ENCODE data around the gene CCDC7. TPM values are rescaled to one million over a fixed set of nuclear protein-coding genes. Genes with fewer than 3 reads are reported as not detected.

CCDC7 gene
- total and polyA plus RNA-seq, 10 of the 15 experiments (the other 5 are each of a cell fraction or from before 2014, with no cell fraction given) = 1.8 to 5.6 (median 3.4) TPM

DNA sequence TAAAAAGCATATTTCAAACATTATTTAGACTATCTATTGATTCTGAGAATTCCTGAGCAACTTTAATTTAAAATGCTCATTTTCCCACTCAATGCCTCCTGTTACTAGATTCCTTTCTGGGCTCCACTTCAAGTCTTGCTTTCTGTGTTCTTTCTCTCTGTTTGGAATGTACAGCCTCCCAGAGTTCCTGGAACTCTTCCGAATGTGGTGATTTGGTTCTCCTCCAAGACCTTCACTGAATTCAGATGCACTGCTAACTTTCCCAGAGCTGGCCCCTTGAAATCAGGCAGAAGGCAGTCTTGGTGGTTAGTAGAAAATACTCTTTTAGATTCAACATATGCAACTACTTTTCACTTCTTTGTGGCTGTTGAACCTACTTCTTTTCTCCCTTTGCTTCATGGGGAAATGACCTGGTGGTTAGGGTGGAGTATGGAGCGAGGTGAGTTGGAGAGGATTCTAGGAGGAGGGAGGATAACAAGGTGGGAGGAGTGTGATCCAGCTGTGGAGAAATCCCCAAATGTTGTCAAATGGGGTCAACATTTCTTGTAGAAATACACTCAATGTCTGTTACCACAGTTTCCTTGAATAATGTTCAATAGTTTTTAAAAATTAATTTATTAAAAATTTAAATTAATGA, 27.9 kb upstream of the CCDC7 start:
- no peaks in the 10 kb centered on the region for H3K79me2 ChIP-seq (ENCODE audit: control insufficient read depth, insufficient read depth, low read length)
- ChIA-PET RAD21 (ENCODE audit: unreplicated experiment) (no interaction called here), SMC1A (ENCODE audit: uncharacterized antibody, unreplicated experiment) (no interaction called here), CTCF (no interaction called here), POLR2A (no interaction called here)
- DNase-seq (ENCODE audit: low read depth, low spot score) = no peak
- peaks cover 2% of the 10 kb centered on the region; the same call in 1 of the 3 replicates for H3K9me3 ChIP-seq (replicated peaks; ENCODE audit: control insufficient read depth, insufficient read depth, low read length)
- ATAC-seq = no peak
- H3K4me3 ChIP-seq = no peak overlapping the region
- no peak for FAIRE-seq
- H3K36me3 ChIP-seq (ENCODE audit: control insufficient read depth in 2 of 2, insufficient read depth in 2 of 2, low read length in 1 of 2) = no peaks in the 10 kb centered on the region
- no peaks in the 10 kb centered on the region for H3K4me1 ChIP-seq (ENCODE audit: control insufficient read depth, insufficient read depth, low read length)
- no peak for TF ChIP-seq RCOR1 (conservative IDR thresholded peaks at IDR 0.05; ENCODE audit: low read depth, low read length)
- TF ChIP-seq ATF3 (IDR thresholded peaks at IDR 0.05; ENCODE audit: borderline replicate concordance, extremely low read depth, low read depth, low read length) = no peak
- TF ChIP-seq, protein P1, sequence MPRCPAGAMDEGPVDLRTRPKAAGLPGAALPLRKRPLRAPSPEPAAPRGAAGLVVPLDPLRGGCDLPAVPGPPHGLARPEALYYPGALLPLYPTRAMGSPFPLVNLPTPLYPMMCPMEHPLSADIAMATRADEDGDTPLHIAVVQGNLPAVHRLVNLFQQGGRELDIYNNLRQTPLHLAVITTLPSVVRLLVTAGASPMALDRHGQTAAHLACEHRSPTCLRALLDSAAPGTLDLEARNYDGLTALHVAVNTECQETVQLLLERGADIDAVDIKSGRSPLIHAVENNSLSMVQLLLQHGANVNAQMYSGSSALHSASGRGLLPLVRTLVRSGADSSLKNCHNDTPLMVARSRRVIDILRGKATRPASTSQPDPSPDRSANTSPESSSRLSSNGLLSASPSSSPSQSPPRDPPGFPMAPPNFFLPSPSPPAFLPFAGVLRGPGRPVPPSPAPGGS (IDR thresholded peaks at IDR 0.05; ENCODE audit: borderline replicate concordance, insufficient read depth, low read depth, low read length, poor library complexity, severe bottlenecking) = no peak
- TF ChIP-seq ZNF24 (IDR thresholded peaks at IDR 0.05) = no peak
- TF ChIP-seq, protein P2, sequence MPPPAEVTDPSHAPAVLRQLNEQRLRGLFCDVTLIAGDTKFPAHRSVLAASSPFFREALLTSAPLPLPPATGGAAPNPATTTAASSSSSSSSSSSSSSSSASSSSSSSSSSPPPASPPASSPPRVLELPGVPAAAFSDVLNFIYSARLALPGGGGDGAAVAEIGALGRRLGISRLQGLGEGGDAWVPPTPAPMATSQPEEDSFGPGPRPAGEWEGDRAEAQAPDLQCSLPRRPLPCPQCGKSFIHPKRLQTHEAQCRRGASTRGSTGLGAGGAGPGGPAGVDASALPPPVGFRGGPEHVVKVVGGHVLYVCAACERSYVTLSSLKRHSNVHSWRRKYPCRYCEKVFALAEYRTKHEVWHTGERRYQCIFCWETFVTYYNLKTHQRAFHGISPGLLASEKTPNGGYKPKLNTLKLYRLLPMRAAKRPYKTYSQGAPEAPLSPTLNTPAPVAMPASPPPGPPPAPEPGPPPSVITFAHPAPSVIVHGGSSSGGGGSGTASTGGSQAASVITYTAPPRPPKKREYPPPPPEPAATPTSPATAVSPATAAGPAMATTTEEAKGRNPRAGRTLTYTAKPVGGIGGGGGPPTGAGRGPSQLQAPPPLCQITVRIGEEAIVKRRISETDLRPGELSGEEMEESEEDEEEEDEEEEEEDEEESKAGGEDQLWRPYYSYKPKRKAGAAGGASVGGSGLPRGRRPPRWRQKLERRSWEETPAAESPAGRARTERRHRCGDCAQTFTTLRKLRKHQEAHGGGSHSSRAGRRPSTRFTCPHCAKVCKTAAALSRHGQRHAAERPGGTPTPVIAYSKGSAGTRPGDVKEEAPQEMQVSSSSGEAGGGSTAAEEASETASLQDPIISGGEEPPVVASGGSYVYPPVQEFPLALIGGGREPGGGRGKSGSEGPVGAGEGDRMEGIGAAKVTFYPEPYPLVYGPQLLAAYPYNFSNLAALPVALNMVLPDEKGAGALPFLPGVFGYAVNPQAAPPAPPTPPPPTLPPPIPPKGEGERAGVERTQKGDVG (CRISPR knock-in tag; IDR thresholded peaks at IDR 0.05) = no peak
- TF ChIP-seq CREM (IDR thresholded peaks at IDR 0.05; ENCODE audit: low read depth) = no peak
- TF ChIP-seq, protein P3, sequence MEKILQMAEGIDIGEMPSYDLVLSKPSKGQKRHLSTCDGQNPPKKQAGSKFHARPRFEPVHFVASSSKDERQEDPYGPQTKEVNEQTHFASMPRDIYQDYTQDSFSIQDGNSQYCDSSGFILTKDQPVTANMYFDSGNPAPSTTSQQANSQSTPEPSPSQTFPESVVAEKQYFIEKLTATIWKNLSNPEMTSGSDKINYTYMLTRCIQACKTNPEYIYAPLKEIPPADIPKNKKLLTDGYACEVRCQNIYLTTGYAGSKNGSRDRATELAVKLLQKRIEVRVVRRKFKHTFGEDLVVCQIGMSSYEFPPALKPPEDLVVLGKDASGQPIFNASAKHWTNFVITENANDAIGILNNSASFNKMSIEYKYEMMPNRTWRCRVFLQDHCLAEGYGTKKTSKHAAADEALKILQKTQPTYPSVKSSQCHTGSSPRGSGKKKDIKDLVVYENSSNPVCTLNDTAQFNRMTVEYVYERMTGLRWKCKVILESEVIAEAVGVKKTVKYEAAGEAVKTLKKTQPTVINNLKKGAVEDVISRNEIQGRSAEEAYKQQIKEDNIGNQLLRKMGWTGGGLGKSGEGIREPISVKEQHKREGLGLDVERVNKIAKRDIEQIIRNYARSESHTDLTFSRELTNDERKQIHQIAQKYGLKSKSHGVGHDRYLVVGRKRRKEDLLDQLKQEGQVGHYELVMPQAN (conservative IDR thresholded peaks at IDR 0.05) = no peak
- TF ChIP-seq, protein P4, sequence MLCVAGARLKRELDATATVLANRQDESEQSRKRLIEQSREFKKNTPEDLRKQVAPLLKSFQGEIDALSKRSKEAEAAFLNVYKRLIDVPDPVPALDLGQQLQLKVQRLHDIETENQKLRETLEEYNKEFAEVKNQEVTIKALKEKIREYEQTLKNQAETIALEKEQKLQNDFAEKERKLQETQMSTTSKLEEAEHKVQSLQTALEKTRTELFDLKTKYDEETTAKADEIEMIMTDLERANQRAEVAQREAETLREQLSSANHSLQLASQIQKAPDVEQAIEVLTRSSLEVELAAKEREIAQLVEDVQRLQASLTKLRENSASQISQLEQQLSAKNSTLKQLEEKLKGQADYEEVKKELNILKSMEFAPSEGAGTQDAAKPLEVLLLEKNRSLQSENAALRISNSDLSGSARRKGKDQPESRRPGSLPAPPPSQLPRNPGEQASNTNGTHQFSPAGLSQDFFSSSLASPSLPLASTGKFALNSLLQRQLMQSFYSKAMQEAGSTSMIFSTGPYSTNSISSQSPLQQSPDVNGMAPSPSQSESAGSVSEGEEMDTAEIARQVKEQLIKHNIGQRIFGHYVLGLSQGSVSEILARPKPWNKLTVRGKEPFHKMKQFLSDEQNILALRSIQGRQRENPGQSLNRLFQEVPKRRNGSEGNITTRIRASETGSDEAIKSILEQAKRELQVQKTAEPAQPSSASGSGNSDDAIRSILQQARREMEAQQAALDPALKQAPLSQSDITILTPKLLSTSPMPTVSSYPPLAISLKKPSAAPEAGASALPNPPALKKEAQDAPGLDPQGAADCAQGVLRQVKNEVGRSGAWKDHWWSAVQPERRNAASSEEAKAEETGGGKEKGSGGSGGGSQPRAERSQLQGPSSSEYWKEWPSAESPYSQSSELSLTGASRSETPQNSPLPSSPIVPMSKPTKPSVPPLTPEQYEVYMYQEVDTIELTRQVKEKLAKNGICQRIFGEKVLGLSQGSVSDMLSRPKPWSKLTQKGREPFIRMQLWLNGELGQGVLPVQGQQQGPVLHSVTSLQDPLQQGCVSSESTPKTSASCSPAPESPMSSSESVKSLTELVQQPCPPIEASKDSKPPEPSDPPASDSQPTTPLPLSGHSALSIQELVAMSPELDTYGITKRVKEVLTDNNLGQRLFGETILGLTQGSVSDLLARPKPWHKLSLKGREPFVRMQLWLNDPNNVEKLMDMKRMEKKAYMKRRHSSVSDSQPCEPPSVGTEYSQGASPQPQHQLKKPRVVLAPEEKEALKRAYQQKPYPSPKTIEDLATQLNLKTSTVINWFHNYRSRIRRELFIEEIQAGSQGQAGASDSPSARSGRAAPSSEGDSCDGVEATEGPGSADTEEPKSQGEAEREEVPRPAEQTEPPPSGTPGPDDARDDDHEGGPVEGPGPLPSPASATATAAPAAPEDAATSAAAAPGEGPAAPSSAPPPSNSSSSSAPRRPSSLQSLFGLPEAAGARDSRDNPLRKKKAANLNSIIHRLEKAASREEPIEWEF (IDR thresholded peaks at IDR 0.05; ENCODE audit: insufficient replicate concordance, low read depth, low read length) = no peak
- no peak for TF ChIP-seq MEF2B (IDR thresholded peaks at IDR 0.05; ENCODE audit: partially characterized antibody, poor library complexity, severe bottlenecking)
- TF ChIP-seq RFX5 (IDR thresholded peaks at IDR 0.05; ENCODE audit: low read depth, low read length) = no peak
- H3K9ac ChIP-seq (ENCODE audit: control insufficient read depth, insufficient read depth, low read length) = no peak overlapping the region
- in situ Hi-C loops (cut with MboI) (no loop called here), intact Hi-C loops (cut with micrococcal nuclease; ENCODE audit: unreplicated experiment) (no loop called here)
- no peak overlapping the region for H2AFZ ChIP-seq (ENCODE audit: control insufficient read depth, low read depth, low read length)
- no peak overlapping the region for H3K4me2 ChIP-seq (ENCODE audit: control insufficient read depth, insufficient read depth)
- no peak overlapping the region for H3K27ac ChIP-seq (ENCODE audit: control insufficient read depth, insufficient read depth)
- 31% methylated on average over 2 of the region's 2 CpGs for WGBS (ENCODE audit: insufficient coverage, insufficient replicate concordance, low lambda C conversion rate, missing lambda C conversion rate)
- no TSS peak for BruUV-seq (replicated peaks)
- H3K27me3 ChIP-seq (replicated peaks in 1 of 2; ENCODE audit: control insufficient read depth in 2 of 2, insufficient read depth in 2 of 2, low read length in 1 of 2) = no peaks in the 10 kb centered on the region
- H4K20me1 ChIP-seq (ENCODE audit: control insufficient read depth, insufficient read depth) = no peaks in the 10 kb centered on the region
